Caco-2 (cell line): ENCODE results near the gene GNPNAT1. TPM values are rescaled to one million over a fixed set of nuclear protein-coding genes. Genes with fewer than 3 reads are reported as not detected.

Experiments
- BruUV-seq: library from RNA; stranded (reverse); fragments of 400-500 nt; replicated peaks from 2 replicates; lab custom pipeline; 2021; lab: Mats Ljungman, UMichigan
- CTCF ChIA-PET: fragments of 300-600 bp; sonication (Branson Sonifier 250); formaldehyde crosslinking; loops from one replicate; lab custom pipeline; 2022; ENCODE audit warnings: antibody characterized with exemption; lab: Charles Lee
- POLR2A ChIA-PET: fragments of 300-600 bp; sonication (Branson Sonifier 250); formaldehyde crosslinking; loops from one replicate; lab custom pipeline; 2022; ENCODE audit warnings: antibody characterized with exemption; lab: Charles Lee
- DNase-seq, 2 experiments: peaks; one replicate each; pipeline versions ENCODE4 v3.0.0 to v3.0.0-alpha.2; 2020 to 2022
- H3K27me3 ChIP-seq: replicated peaks from 2 replicates; pipeline ENCODE4 v1.6.0; 2011; ENCODE audit warnings: low read length; ENCODE audit not compliant: control insufficient read depth, insufficient read depth
- H3K36me3 ChIP-seq: 2 replicates; pipeline ENCODE4 v1.5.1; 2011; ENCODE audit warnings: low read length; ENCODE audit not compliant: control insufficient read depth, insufficient read depth
- H3K4me1 ChIP-seq: fragments of 250-450 bp; sonication (Bioruptor Pico); 2 replicates; pipeline ENCODE4 v1.5.1; 2020; ENCODE audit warnings: mild to moderate bottlenecking
- H3K4me3 ChIP-seq: 2 replicates; pipeline ENCODE4 v1.5.1; 2011; ENCODE audit warnings: low read depth, mild to moderate bottlenecking, control low read depth, low read length
- H3K9me3 ChIP-seq: fragments of 250-450 bp; sonication (Bioruptor Pico); 2 replicates; pipeline ENCODE4 v1.5.1; 2020; ENCODE audit warnings: mild to moderate bottlenecking, moderate library complexity
- H3K27ac Mint-ChIP-seq: one replicate; pipeline ENCODE4 v1.8.0; 2022; ENCODE audit warnings: mixed read lengths; ENCODE audit not compliant: unreplicated experiment
- H3K27me3 Mint-ChIP-seq: one replicate; pipeline ENCODE4 v1.8.0; 2022; ENCODE audit warnings: mixed read lengths; ENCODE audit not compliant: insufficient read depth, unreplicated experiment
- H3K36me3 Mint-ChIP-seq: one replicate; pipeline ENCODE4 v1.8.0; 2022; ENCODE audit warnings: mild to moderate bottlenecking, mixed read lengths; ENCODE audit not compliant: insufficient read depth, unreplicated experiment
- H3K4me1 Mint-ChIP-seq: one replicate; pipeline ENCODE4 v1.8.0; 2022; ENCODE audit warnings: low read depth, mixed read lengths; ENCODE audit not compliant: unreplicated experiment
- H3K4me3 Mint-ChIP-seq: one replicate; pipeline ENCODE4 v1.8.0; 2022; ENCODE audit warnings: mild to moderate bottlenecking, moderate library complexity, mixed read lengths; ENCODE audit not compliant: unreplicated experiment
- H3K9me3 Mint-ChIP-seq: one replicate; pipeline ENCODE4 v1.8.0; 2022; ENCODE audit warnings: mixed read lengths; ENCODE audit not compliant: unreplicated experiment
- CTCF ChIP-seq, 2 experiments: fragments of 200-600 bp in 1 of 2; IDR thresholded peaks; 1 replicate in 1 of 2; 2 replicates in 1 of 2; pipeline versions ENCODE4 v1.5.1 to v1.8.0; 2011 to 2022; ENCODE audit warnings: antibody characterized with exemption in 1 of 2, control low read depth in 1 of 2, inconsistent platforms in 1 of 2, low read depth in 1 of 2, low read length in 1 of 2, mild to moderate bottlenecking in 1 of 2, moderate library complexity in 1 of 2; ENCODE audit not compliant: insufficient read depth in 1 of 2, severe bottlenecking in 1 of 2, unreplicated experiment in 1 of 2
- intact Hi-C: fragments of 100-400 bp; cut with micrococcal nuclease; formaldehyde crosslinking; loops from one replicate; pipeline ENCODE4 v1.10.0; 2022; ENCODE audit not compliant: unreplicated experiment
- total RNA-seq: library from RNA; stranded (reverse); gene quantifications from 2 replicates; pipeline ENCODE4 v1.2.3, GENCODE V29; 2022

Gene GNPNAT1
- total RNA-seq, 1 experiment from 2014 or later: 41.6 TPM

DNA sequence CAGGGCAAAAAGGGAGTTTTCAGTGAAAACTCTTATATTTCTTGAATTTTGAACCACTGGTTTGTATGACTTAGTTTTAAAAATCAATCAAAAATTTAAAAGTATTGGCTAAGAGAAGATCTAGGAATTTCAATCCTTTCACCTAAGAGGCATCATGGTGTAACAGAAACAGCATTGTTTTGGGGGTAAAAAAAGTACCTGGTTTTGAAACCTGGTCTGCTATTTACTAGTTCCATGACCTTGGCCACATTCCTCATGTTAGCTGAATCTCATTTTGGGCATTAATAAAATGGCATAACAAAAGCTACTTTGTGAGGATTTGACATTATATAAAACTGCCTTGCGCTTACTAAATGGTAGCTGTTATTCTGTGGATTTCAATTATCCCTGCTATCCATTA is 16.7 kb upstream of the GNPNAT1 start:
- no peak for DNase-seq
- no TSS peak for BruUV-seq
- H3K27me3 ChIP-seq: no peaks in the 10 kb centered on the region
- H3K27ac Mint-ChIP-seq: no peak overlapping the region
- no peak overlapping the region for H3K4me3 Mint-ChIP-seq
- no peaks in the 10 kb centered on the region for H3K36me3 Mint-ChIP-seq
- TF ChIP-seq CTCF (IDR thresholded peaks at IDR 0.05; ENCODE audit: insufficient read depth in 1 of 2, low read depth in 1 of 2, low read length in 1 of 2, severe bottlenecking in 1 of 2, unreplicated experiment in 1 of 2): no peak
- ChIA-PET CTCF (no interaction called here), POLR2A (no interaction called here)
- intact Hi-C loops: no loop called here
- no peaks in the 10 kb centered on the region for H3K9me3 ChIP-seq
- H3K4me1 ChIP-seq: no peaks in the 10 kb centered on the region
- no peaks in the 10 kb centered on the region for H3K9me3 Mint-ChIP-seq
- H3K4me1 Mint-ChIP-seq: no peaks in the 10 kb centered on the region
- no peaks in the 10 kb centered on the region for H3K36me3 ChIP-seq
- no peak overlapping the region for H3K4me3 ChIP-seq
- no peaks in the 10 kb centered on the region for H3K27me3 Mint-ChIP-seq

DNA sequence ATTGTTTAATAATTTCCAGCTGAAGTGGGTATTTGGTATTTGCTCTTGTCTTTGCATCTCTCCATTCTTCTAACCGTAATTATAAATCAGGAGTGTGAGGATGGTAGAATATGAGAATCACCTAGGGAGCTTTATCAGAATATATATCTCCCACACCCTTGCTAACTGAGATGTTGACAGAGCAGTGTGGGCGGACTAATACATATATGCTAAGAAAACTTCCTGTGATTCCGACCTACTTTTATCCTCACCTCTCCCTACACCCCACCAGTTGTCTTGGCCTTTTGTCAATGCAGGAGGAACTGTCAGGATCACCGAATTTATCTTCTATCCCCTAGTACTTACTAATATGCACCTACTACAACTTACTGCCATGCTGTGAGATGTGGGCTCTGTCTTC is 14.7 kb upstream of the GNPNAT1 start:
- no peaks in the 10 kb centered on the region for H3K27me3 ChIP-seq
- Mint-ChIP-seq H3K9me3 (no peaks in the 10 kb centered on the region), H3K27me3 (no peaks in the 10 kb centered on the region), H3K4me1 (no peaks in the 10 kb centered on the region), H3K36me3 (no peaks in the 10 kb centered on the region), H3K27ac (no peak overlapping the region), H3K4me3 (no peak overlapping the region)
- ChIA-PET POLR2A (no interaction called here), CTCF (no interaction called here)
- intact Hi-C loops: no loop called here
- no peak for DNase-seq
- no peak overlapping the region for H3K4me3 ChIP-seq
- H3K4me1 ChIP-seq: no peaks in the 10 kb centered on the region
- no peaks in the 10 kb centered on the region for H3K9me3 ChIP-seq
- BruUV-seq: no TSS peak
- no peaks in the 10 kb centered on the region for H3K36me3 ChIP-seq
- no peak for TF ChIP-seq CTCF (IDR thresholded peaks at IDR 0.05; ENCODE audit: insufficient read depth in 1 of 2, low read depth in 1 of 2, low read length in 1 of 2, severe bottlenecking in 1 of 2, unreplicated experiment in 1 of 2)

DNA sequence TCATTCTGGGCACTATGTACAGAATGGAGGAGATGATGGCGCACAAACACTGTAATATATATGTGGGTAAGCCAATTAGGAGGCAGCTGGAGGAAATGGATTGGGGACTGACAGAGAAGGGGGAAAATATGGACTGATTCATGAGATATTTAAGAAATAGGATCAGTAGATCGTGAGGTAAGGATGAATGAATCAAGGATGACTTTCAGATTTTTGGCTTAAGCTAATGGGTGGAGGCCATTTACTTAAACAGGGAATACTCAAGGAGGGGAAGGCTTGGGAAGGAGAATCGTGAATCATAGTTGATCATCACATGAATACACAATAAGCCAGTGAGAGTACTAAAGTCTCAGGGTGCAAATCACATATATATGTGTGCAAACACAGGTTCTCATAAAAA is 11.2 kb upstream of the GNPNAT1 start:
- intact Hi-C loops: no loop called here
- no peak for DNase-seq
- Mint-ChIP-seq H3K9me3 (no peaks in the 10 kb centered on the region), H3K27me3 (no peaks in the 10 kb centered on the region), H3K27ac (no peak overlapping the region), H3K4me3 (no peak overlapping the region), H3K4me1 (no peaks in the 10 kb centered on the region), H3K36me3 (no peaks in the 10 kb centered on the region)
- no peaks in the 10 kb centered on the region for H3K4me1 ChIP-seq
- BruUV-seq: no TSS peak
- ChIA-PET CTCF (no interaction called here), POLR2A (no interaction called here)
- TF ChIP-seq CTCF (IDR thresholded peaks at IDR 0.05; ENCODE audit: insufficient read depth in 1 of 2, low read depth in 1 of 2, low read length in 1 of 2, severe bottlenecking in 1 of 2, unreplicated experiment in 1 of 2): no peak
- no peaks in the 10 kb centered on the region for H3K27me3 ChIP-seq
- no peak overlapping the region for H3K4me3 ChIP-seq
- no peaks in the 10 kb centered on the region for H3K36me3 ChIP-seq
- H3K9me3 ChIP-seq: no peaks in the 10 kb centered on the region
